WI38 (cell line): ENCODE data around the gene ARHGAP44.

Experiments used
- H3K4me3 ChIP-seq: 2 replicates; pipeline ENCODE4 v1.5.1; 2011; ENCODE audit warnings: low read depth, mild to moderate bottlenecking, control low read depth, low read length
- TF ChIP-seq, protein P1 (sequence below): IDR thresholded peaks from 2 replicates; pipeline ENCODE4 v1.5.1; 2012; ENCODE audit warnings: low read depth, mild to moderate bottlenecking, control low read depth, low read length

The ARHGAP44 gene

GRCh38 chr17:12814718-12815117 lies 25.4 kb downstream of the ARHGAP44 start:
- no peak overlapping the region for H3K4me3 ChIP-seq
- TF ChIP-seq, protein P1, sequence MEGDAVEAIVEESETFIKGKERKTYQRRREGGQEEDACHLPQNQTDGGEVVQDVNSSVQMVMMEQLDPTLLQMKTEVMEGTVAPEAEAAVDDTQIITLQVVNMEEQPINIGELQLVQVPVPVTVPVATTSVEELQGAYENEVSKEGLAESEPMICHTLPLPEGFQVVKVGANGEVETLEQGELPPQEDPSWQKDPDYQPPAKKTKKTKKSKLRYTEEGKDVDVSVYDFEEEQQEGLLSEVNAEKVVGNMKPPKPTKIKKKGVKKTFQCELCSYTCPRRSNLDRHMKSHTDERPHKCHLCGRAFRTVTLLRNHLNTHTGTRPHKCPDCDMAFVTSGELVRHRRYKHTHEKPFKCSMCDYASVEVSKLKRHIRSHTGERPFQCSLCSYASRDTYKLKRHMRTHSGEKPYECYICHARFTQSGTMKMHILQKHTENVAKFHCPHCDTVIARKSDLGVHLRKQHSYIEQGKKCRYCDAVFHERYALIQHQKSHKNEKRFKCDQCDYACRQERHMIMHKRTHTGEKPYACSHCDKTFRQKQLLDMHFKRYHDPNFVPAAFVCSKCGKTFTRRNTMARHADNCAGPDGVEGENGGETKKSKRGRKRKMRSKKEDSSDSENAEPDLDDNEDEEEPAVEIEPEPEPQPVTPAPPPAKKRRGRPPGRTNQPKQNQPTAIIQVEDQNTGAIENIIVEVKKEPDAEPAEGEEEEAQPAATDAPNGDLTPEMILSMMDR = no peak

DNA sequence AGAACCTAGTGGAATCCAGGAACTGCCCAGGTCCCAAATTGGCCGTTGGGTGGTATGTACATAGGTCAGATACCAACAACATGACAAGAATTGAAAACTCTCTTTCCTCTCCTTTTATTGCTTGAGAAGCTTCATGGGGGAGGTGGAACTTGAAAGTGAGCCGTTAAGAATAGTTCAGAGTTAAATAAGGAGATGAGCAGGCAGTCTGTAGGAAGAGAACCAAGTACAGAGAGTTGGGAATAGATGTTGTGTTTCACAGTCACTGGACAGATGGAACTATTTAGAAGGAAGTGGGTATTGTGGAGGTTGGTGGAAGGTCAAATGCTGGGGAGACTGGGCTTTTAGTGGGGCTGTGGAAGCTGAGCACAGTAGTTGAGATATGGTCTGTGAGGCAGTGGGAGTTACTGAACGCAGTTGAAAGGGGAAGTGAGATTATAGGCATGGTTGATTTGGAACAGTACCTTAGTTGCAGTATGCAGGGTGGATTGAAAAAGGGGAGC lies 26.4 kb downstream of the ARHGAP44 start:
- no peak overlapping the region for H3K4me3 ChIP-seq
- TF ChIP-seq, protein P1 = no peak

GRCh38 chr17:12821376-12821940 lies 32.2 kb downstream of the ARHGAP44 start:
- no peak overlapping the region for H3K4me3 ChIP-seq
- TF ChIP-seq, protein P1 = no peak

GRCh38 chr17:12826431-12826830 lies 37.1 kb downstream of the ARHGAP44 start:
- TF ChIP-seq, protein P1 = no peak
- no peak overlapping the region for H3K4me3 ChIP-seq

- no peak overlapping the region for H3K4me3 ChIP-seq
- TF ChIP-seq, protein P1 = no peak
Measured at GRCh38 chr17:12830777-12831247, 41.5 kb downstream of the ARHGAP44 start.

DNA sequence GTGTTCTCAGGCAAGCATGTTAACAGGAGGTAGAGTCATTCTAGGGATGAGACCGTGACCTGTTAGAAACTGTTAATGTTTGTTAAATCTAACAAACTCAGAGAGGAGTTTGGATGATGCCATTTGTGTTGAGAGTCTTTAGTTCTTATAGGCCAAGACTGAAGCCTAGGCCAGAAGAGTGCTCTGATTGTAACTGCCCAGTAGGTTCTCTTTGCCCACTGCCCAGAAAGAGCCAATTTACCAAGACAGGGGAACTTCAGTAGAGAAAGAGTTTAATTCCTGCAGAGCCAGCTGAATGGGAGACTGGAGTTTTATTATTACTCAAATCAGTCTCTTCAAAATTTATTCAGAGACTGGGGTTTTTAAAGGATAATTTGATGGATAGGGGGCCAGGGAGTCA lies 42.5 kb downstream of the ARHGAP44 start:
- TF ChIP-seq, protein P1 = no peak

GRCh38 chr17:12839042-12839441 lies 49.7 kb downstream of the ARHGAP44 start:
- TF ChIP-seq, protein P1 = no peak
- H3K4me3 ChIP-seq = no peak overlapping the region

More for the DNA sequence above, 42.5 kb downstream of the ARHGAP44 start:
- H3K4me3 ChIP-seq = no peak overlapping the region
